ENCODE results near the gene HYCC1.

- TF ChIP-seq CTCF (IDR thresholded peaks at IDR 0.05) (no peak), AFF4 (CRISPR knock-in tag; IDR thresholded peaks at IDR 0.05; ENCODE audit: borderline replicate concordance) (no peak), CREM (CRISPR knock-in tag; IDR thresholded peaks at IDR 0.05) (no peak), MAX (CRISPR knock-in tag; IDR thresholded peaks at IDR 0.05) (no peak), PREB (CRISPR knock-in tag; IDR thresholded peaks at IDR 0.05; ENCODE audit: borderline replicate concordance) (no peak)
These were observed 8.9 kb upstream of the HYCC1 start for GRCh38 chr7:23022851-23023250.

Measured in WTC11 (cell line).